ENCODE data around the gene OTOP3.
"Not testable (repeated sequence)": the region's sequence is repeated elsewhere in the genome, so short reads cannot be mapped to it uniquely, and the experiment has no call there.

Gene OTOP3

GRCh38 chr17:74935585-74936469 lies at the start of gene OTOP3:
Gene OTOP3, plus strand, starts transcription at chr17:74935898. Its CDS starts 24 bp downstream, at chr17:74935922.
- no peak for DNase-seq

GRCh38 chr17:74888469-74888868 lies 47.2 kb upstream of the OTOP3 start:
- DNase-seq: no peak

- DNase-seq: no peak
Measured at GRCh38 chr17:74890554-74890953, 45.1 kb upstream of the OTOP3 start.

GRCh38 chr17:74892013-74892841 lies 43.5 kb upstream of the OTOP3 start:
- no peak for DNase-seq

- DNase-seq: no peak
Measured at GRCh38 chr17:74892974-74893911, 42.5 kb upstream of the OTOP3 start, which contains the start of gene FADS6. Gene FADS6, minus strand, starts transcription at chr17:74893633. Its CDS starts 38 bp downstream, at chr17:74893595.

GRCh38 chr17:74893936-74894671 lies 41.6 kb upstream of the OTOP3 start:
- DNase-seq: no peak

- DNase-seq: no peak
Measured at GRCh38 chr17:74898376-74898946, 37.2 kb upstream of the OTOP3 start.

- DNase-seq: no peak
Measured at GRCh38 chr17:74900208-74900607, 35.5 kb upstream of the OTOP3 start.

- DNase-seq: no peak
Measured at GRCh38 chr17:74901353-74902135, 34.2 kb upstream of the OTOP3 start.

- DNase-seq: no peak
Measured at GRCh38 chr17:74903034-74903433, 32.7 kb upstream of the OTOP3 start.

GRCh38 chr17:74903671-74904070 lies 32.0 kb upstream of the OTOP3 start:
- no peak for DNase-seq

- no peak for DNase-seq
Measured at GRCh38 chr17:74904687-74905409, 30.9 kb upstream of the OTOP3 start.

GRCh38 chr17:74906214-74906793 lies 29.4 kb upstream of the OTOP3 start:
- not testable (repeated sequence) for DNase-seq

GRCh38 chr17:74907012-74907411 lies 28.7 kb upstream of the OTOP3 start:
- DNase-seq: no peak

- DNase-seq: not testable (repeated sequence)
Measured at GRCh38 chr17:74909097-74909496, 26.6 kb upstream of the OTOP3 start.

- not testable (repeated sequence) for DNase-seq
Measured at GRCh38 chr17:74911423-74911822, 24.3 kb upstream of the OTOP3 start.

- no peak for DNase-seq
Measured at GRCh38 chr17:74916136-74916850, 19.4 kb upstream of the OTOP3 start.

GRCh38 chr17:74916851-74917199 lies 18.9 kb upstream of the OTOP3 start:
- DNase-seq: no peak

GRCh38 chr17:74917430-74917829 lies 18.3 kb upstream of the OTOP3 start:
- DNase-seq: no peak

Data from NCI-H345 (cell line).